WTC11 (cell line): ENCODE measurements around the gene ARTN. TPM values are rescaled to one million over a fixed set of nuclear protein-coding genes. Genes with fewer than 3 reads are reported as not detected.

ENCODE experiments used
- ATAC-seq: fragments of 200-7000 bp; cut with Tn5 transposase; 2 replicates; pipeline ENCODE4 v1.10.0; 2021; ENCODE audit warnings: mild to moderate bottlenecking, moderate library complexity
- CTCF ChIA-PET: fragments of 300-600 bp; sonication (Branson Sonifier 250); formaldehyde crosslinking; loops from one replicate; lab custom pipeline; 2021; ENCODE audit warnings: antibody characterized with exemption; lab: Charles Lee
- POLR2A ChIA-PET: fragments of 350-600 bp; sonication (Branson Sonifier 250); formaldehyde crosslinking; loops from one replicate; lab custom pipeline; 2021; ENCODE audit warnings: antibody characterized with exemption; lab: Charles Lee
- DNase-seq: peaks from one replicate; pipeline ENCODE4 v3.0.0; 2021; ENCODE audit warnings: low spot score
- H3K27ac Mint-ChIP-seq: 2 replicates; pipeline ENCODE4 v1.8.0; 2021; ENCODE audit warnings: mixed read lengths
- H3K27me3 Mint-ChIP-seq: 2 replicates; pipeline ENCODE4 v1.8.0; 2021; ENCODE audit warnings: low read depth, mild to moderate bottlenecking, moderate library complexity, mixed read lengths
- H3K36me3 Mint-ChIP-seq: 2 replicates; pipeline ENCODE4 v1.8.0; 2021; ENCODE audit warnings: mixed read lengths
- H3K4me1 Mint-ChIP-seq: 2 replicates; pipeline ENCODE4 v1.8.0; 2022; ENCODE audit warnings: mixed read lengths
- H3K4me3 Mint-ChIP-seq: 2 replicates; pipeline ENCODE4 v1.8.0; 2021; ENCODE audit warnings: mild to moderate bottlenecking, moderate library complexity, mixed read lengths
- H3K9me3 Mint-ChIP-seq: 2 replicates; pipeline ENCODE4 v1.8.0; 2021; ENCODE audit warnings: mixed read lengths
- AR ChIP-seq: fragments of 250-450 bp; sonication (Bioruptor Pico); IDR thresholded peaks from 2 replicates; pipeline ENCODE4 v1.9.0; 2021; ENCODE audit warnings: mild to moderate bottlenecking
- ARID4B ChIP-seq: sonication (generic); formaldehyde crosslinking; IDR thresholded peaks from 2 replicates; pipeline ENCODE4 v1.8.0; 2023; ENCODE audit warnings: missing genetic modification reagents, mild to moderate bottlenecking, borderline replicate concordance
- CBFB ChIP-seq: sonication (generic); formaldehyde crosslinking; IDR thresholded peaks from 2 replicates; pipeline ENCODE4 v1.8.1; 2022; ENCODE audit warnings: mild to moderate bottlenecking, low read depth, missing genetic modification reagents
- E2F4 ChIP-seq: sonication (generic); formaldehyde crosslinking; IDR thresholded peaks from 2 replicates; pipeline ENCODE4 v1.8.1; 2022; ENCODE audit warnings: low read depth, mild to moderate bottlenecking, moderate library complexity, missing genetic modification reagents, borderline replicate concordance
- ELF4 ChIP-seq: sonication (generic); formaldehyde crosslinking; IDR thresholded peaks from 2 replicates; pipeline ENCODE4 v1.8.1; 2022; ENCODE audit warnings: low read depth, mild to moderate bottlenecking, moderate library complexity, missing genetic modification reagents
- ETV6 ChIP-seq: sonication (generic); formaldehyde crosslinking; IDR thresholded peaks from 2 replicates; pipeline ENCODE4 v1.8.1; 2022; ENCODE audit warnings: mild to moderate bottlenecking, missing genetic modification reagents
- FOXP1 ChIP-seq: sonication (generic); formaldehyde crosslinking; IDR thresholded peaks from 2 replicates; pipeline ENCODE4 v1.8.0; 2022; ENCODE audit warnings: missing genetic modification reagents, mild to moderate bottlenecking, moderate library complexity, borderline replicate concordance
- IRF2 ChIP-seq: sonication (generic); formaldehyde crosslinking; IDR thresholded peaks from 2 replicates; pipeline ENCODE4 v1.8.0; 2022; ENCODE audit warnings: low read depth, missing genetic modification reagents, borderline replicate concordance
- JUN ChIP-seq: sonication (generic); formaldehyde crosslinking; IDR thresholded peaks from 2 replicates; pipeline ENCODE4 v1.8.0; 2023; ENCODE audit warnings: mild to moderate bottlenecking, missing genetic modification reagents
- NFE2L1 ChIP-seq: sonication (generic); formaldehyde crosslinking; IDR thresholded peaks from 2 replicates; pipeline ENCODE4 v1.8.1; 2023; ENCODE audit warnings: missing genetic modification reagents
- NR3C1 ChIP-seq: sonication (generic); formaldehyde crosslinking; conservative IDR thresholded peaks from 2 replicates; pipeline ENCODE4 v1.8.1; 2023; ENCODE audit warnings: low read depth, mild to moderate bottlenecking, missing genetic modification reagents
- OVOL2 ChIP-seq: fragments of 250-450 bp; sonication (Bioruptor Pico); IDR thresholded peaks from 2 replicates; pipeline ENCODE4 v1.9.0; 2021; ENCODE audit warnings: mild to moderate bottlenecking, borderline replicate concordance
- TEAD1 ChIP-seq: sonication (generic); formaldehyde crosslinking; IDR thresholded peaks from 2 replicates; pipeline ENCODE4 v1.8.0; 2022; ENCODE audit warnings: mild to moderate bottlenecking, missing genetic modification reagents
- TEAD4 ChIP-seq: sonication (generic); formaldehyde crosslinking; IDR thresholded peaks from 2 replicates; pipeline ENCODE4 v1.8.0; 2022; ENCODE audit warnings: mild to moderate bottlenecking, missing genetic modification reagents
- TP53 ChIP-seq: sonication (generic); formaldehyde crosslinking; IDR thresholded peaks from 2 replicates; pipeline ENCODE4 v1.8.1; 2023; ENCODE audit warnings: mild to moderate bottlenecking, missing genetic modification reagents
- ZNF138 ChIP-seq: sonication (generic); formaldehyde crosslinking; conservative IDR thresholded peaks from 2 replicates; pipeline ENCODE4 v1.8.1; 2022; ENCODE audit warnings: mild to moderate bottlenecking, moderate library complexity, missing genetic modification reagents
- ZNF512 ChIP-seq: sonication (generic); formaldehyde crosslinking; IDR thresholded peaks from 2 replicates; pipeline ENCODE4 v1.8.1; 2022; ENCODE audit warnings: missing genetic modification reagents, borderline replicate concordance
- total RNA-seq: library from RNA; stranded (reverse); gene quantifications from 3 replicates; pipeline ENCODE4 v1.2.3, GENCODE V29; 2021
- TF ChIP-seq, protein P1 (sequence below): sonication (generic); formaldehyde crosslinking; IDR thresholded peaks from 2 replicates; pipeline ENCODE4 v1.8.1; 2023; ENCODE audit warnings: mild to moderate bottlenecking, missing genetic modification reagents, borderline replicate concordance
- TF ChIP-seq, protein P2 (sequence below): sonication (generic); formaldehyde crosslinking; IDR thresholded peaks from 2 replicates; pipeline ENCODE4 v1.8.1; 2023; ENCODE audit warnings: mild to moderate bottlenecking, missing genetic modification reagents

Gene ARTN
- total RNA-seq, 1 experiment from 2014 or later, result 28.5 TPM

GRCh38 chr1:43976890-43977289 is 43.3 kb downstream of the ARTN start:
- peaks cover 37% of the 10 kb centered on the region for H3K36me3 Mint-ChIP-seq
- H3K27ac Mint-ChIP-seq, result no peak overlapping the region
- H3K4me1 Mint-ChIP-seq, result peaks cover 41% of the 10 kb centered on the region
- TF ChIP-seq IRF2 (CRISPR knock-in tag) (no peak), E2F4 (no peak), TEAD4 (CRISPR knock-in tag) (no peak), ZNF138 (no peak), NR3C1 (no peak), TP53 (CRISPR knock-in tag) (no peak), TEAD1 (CRISPR knock-in tag) (no peak)
- TF ChIP-seq, protein P1, sequence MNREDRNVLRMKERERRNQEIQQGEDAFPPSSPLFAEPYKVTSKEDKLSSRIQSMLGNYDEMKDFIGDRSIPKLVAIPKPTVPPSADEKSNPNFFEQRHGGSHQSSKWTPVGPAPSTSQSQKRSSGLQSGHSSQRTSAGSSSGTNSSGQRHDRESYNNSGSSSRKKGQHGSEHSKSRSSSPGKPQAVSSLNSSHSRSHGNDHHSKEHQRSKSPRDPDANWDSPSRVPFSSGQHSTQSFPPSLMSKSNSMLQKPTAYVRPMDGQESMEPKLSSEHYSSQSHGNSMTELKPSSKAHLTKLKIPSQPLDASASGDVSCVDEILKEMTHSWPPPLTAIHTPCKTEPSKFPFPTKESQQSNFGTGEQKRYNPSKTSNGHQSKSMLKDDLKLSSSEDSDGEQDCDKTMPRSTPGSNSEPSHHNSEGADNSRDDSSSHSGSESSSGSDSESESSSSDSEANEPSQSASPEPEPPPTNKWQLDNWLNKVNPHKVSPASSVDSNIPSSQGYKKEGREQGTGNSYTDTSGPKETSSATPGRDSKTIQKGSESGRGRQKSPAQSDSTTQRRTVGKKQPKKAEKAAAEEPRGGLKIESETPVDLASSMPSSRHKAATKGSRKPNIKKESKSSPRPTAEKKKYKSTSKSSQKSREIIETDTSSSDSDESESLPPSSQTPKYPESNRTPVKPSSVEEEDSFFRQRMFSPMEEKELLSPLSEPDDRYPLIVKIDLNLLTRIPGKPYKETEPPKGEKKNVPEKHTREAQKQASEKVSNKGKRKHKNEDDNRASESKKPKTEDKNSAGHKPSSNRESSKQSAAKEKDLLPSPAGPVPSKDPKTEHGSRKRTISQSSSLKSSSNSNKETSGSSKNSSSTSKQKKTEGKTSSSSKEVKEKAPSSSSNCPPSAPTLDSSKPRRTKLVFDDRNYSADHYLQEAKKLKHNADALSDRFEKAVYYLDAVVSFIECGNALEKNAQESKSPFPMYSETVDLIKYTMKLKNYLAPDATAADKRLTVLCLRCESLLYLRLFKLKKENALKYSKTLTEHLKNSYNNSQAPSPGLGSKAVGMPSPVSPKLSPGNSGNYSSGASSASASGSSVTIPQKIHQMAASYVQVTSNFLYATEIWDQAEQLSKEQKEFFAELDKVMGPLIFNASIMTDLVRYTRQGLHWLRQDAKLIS (CRISPR knock-in tag), result no peak
- TF ChIP-seq, protein P2, sequence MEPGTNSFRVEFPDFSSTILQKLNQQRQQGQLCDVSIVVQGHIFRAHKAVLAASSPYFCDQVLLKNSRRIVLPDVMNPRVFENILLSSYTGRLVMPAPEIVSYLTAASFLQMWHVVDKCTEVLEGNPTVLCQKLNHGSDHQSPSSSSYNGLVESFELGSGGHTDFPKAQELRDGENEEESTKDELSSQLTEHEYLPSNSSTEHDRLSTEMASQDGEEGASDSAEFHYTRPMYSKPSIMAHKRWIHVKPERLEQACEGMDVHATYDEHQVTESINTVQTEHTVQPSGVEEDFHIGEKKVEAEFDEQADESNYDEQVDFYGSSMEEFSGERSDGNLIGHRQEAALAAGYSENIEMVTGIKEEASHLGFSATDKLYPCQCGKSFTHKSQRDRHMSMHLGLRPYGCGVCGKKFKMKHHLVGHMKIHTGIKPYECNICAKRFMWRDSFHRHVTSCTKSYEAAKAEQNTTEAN, result no peak
- ChIA-PET POLR2A (no interaction called here), CTCF (no interaction called here)
- H3K4me3 Mint-ChIP-seq, result peak overlapping the region; percentile 89
- ATAC-seq, result no peak
- DNase-seq, result no peak
- no peaks in the 10 kb centered on the region; the same call in 1 of the 2 replicates for H3K27me3 Mint-ChIP-seq
- no peaks in the 10 kb centered on the region for H3K9me3 Mint-ChIP-seq

- no peak overlapping the region for H3K27ac Mint-ChIP-seq
- ATAC-seq (no peak), DNase-seq (no peak)
- H3K4me1 Mint-ChIP-seq, result peaks cover 41% of the 10 kb centered on the region
- ChIA-PET CTCF (interaction anchor here (1.1 to 1.7 kb wide), 2 partner anchors 43 to 214 kb away, joined by 7 to 8 read pairs; no protein-coding TSS in a partner anchor), POLR2A (interaction anchor here (0.7 kb wide), 1 partner anchor 74 kb away, joined by 4 read pairs; no protein-coding TSS in a partner anchor)
- no peaks in the 10 kb centered on the region; the same call in 1 of the 2 replicates for H3K27me3 Mint-ChIP-seq
- H3K9me3 Mint-ChIP-seq, result no peaks in the 10 kb centered on the region
- peaks cover 32% of the 10 kb centered on the region for H3K36me3 Mint-ChIP-seq
- peak overlapping the region; percentile 89 for H3K4me3 Mint-ChIP-seq
- no peak for TF ChIP-seq ZNF512
- TF ChIP-seq NFE2L1 (CRISPR knock-in tag), result no peak
- TF ChIP-seq OVOL2, result no peak
- TF ChIP-seq AR (CRISPR knock-in tag), result no peak
- TF ChIP-seq ARID4B (CRISPR knock-in tag), result no peak
- no peak for TF ChIP-seq ELF4
- TF ChIP-seq ETV6 (CRISPR knock-in tag), result no peak
- TF ChIP-seq JUN (CRISPR knock-in tag), result no peak
- TF ChIP-seq CBFB, result no peak
- TF ChIP-seq FOXP1 (CRISPR knock-in tag), result no peak
Measured at GRCh38 chr1:43977376-43978263, 44.0 kb downstream of the ARTN start.
